ENCODE results near the gene MMP24.
"Not testable (repeated sequence)": the region's sequence is repeated elsewhere in the genome, so short reads cannot be mapped to it uniquely, and the experiment has no call there.

MMP24 gene

GRCh38 chr20:35257175-35257909, 30.9 kb downstream of the MMP24 start:
- no peak for DNase-seq (ENCODE audit: low spot score)

GRCh38 chr20:35260426-35260825, 33.9 kb downstream of the MMP24 start:
- DNase-seq (ENCODE audit: low spot score) = no peak

- DNase-seq (ENCODE audit: low spot score) = not testable (repeated sequence)
These were observed 35.8 kb downstream of the MMP24 start for GRCh38 chr20:35262321-35262720.

GRCh38 chr20:35262731-35263531, 36.4 kb downstream of the MMP24 start:
- DNase-seq (ENCODE audit: low spot score) = not testable (repeated sequence)

- no peak for DNase-seq (ENCODE audit: low spot score)
These were observed 37.2 kb downstream of the MMP24 start for GRCh38 chr20:35263532-35264341.

- no peak for DNase-seq (ENCODE audit: low spot score)
These were observed 38.3 kb downstream of the MMP24 start for GRCh38 chr20:35264755-35265154.

- DNase-seq (ENCODE audit: low spot score) = no peak
These were observed 40.6 kb downstream of the MMP24 start for GRCh38 chr20:35267092-35267491.

GRCh38 chr20:35269055-35269781, 42.7 kb downstream of the MMP24 start:
- peak; percentile 33 for DNase-seq (ENCODE audit: low spot score)

GRCh38 chr20:35270021-35270902, 43.8 kb downstream of the MMP24 start:
- no peak for DNase-seq (ENCODE audit: low spot score)

- no peak for DNase-seq (ENCODE audit: low spot score)
These were observed 44.8 kb downstream of the MMP24 start for GRCh38 chr20:35271073-35271882.

- DNase-seq (ENCODE audit: low spot score) = no peak
These were observed 45.4 kb downstream of the MMP24 start for GRCh38 chr20:35271904-35272303.

- DNase-seq (ENCODE audit: low spot score) = no peak
These were observed 47.1 kb downstream of the MMP24 start for GRCh38 chr20:35273449-35274171.

- no peak for DNase-seq (ENCODE audit: low spot score)
These were observed 47.9 kb downstream of the MMP24 start for GRCh38 chr20:35274172-35275092.

GRCh38 chr20:35275741-35276251, 49.3 kb downstream of the MMP24 start:
- DNase-seq (ENCODE audit: low spot score) = no peak

- DNase-seq (ENCODE audit: low spot score) = no peak
These were observed 49.9 kb downstream of the MMP24 start for GRCh38 chr20:35276408-35276807.

- no peak for DNase-seq (ENCODE audit: low spot score)
These were observed 50.6 kb downstream of the MMP24 start for GRCh38 chr20:35277127-35277526.

GRCh38 chr20:35277531-35278395, 51.3 kb downstream of the MMP24 start, which contains the start of gene MMP24OS:
Gene MMP24OS, minus strand, starts transcription at chr20:35278122. Its CDS starts 193 bp downstream, at chr20:35277929.
- peak; percentile 90 for DNase-seq (ENCODE audit: low spot score)
